ENCODE data around the gene CENPB. TPM values are rescaled to one million over a fixed set of nuclear protein-coding genes. Genes with fewer than 3 reads are reported as not detected.

The CENPB gene
- total RNA-seq, 6 experiments from 2014 or later: 109 to 128 (median 117) TPM

GRCh38 chr20:3767427-3768341, 18.9 kb downstream of the CENPB start, which contains the start of gene ADISSP:
Gene ADISSP (minus strand): TSS chr20:3767753. CDS start chr20:3760100, 7,653 bp downstream.
- H3K4me1 Mint-ChIP-seq (ENCODE audit: low read depth): peaks cover 41% of the 10 kb centered on the region
- peak within 1 kb of the TSS; percentile 92 for H3K4me3 Mint-ChIP-seq
- peak within 1 kb of the TSS; percentile 87 for H3K27ac Mint-ChIP-seq
- no peaks in the 10 kb centered on the region for H3K9me3 Mint-ChIP-seq
- peaks cover 1% of the 10 kb centered on the region; the same call in 1 of the 2 replicates for H3K36me3 Mint-ChIP-seq (ENCODE audit: low read depth)
- H3K27me3 Mint-ChIP-seq (ENCODE audit: insufficient read depth): no peaks in the 10 kb centered on the region
- TF ChIP-seq CTCF (IDR thresholded peaks at IDR 0.05): no peak
- peak; percentile 98 for DNase-seq

DNA sequence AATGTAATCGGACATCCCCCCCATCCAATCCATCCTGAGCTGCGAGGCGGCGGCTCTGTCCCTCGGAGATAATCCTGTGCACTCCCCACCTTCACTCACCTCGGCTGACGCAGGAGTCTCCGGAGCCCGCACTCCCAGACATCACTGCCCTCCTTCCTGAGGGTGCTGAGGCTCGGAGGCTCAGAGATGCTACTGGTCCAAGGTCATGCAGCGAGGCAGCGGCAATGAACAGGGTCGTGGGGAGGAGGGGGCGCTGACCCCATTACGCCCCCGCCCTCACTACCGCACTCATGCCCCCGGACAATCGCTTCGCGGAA, 19.5 kb downstream of the CENPB start:
- H3K36me3 Mint-ChIP-seq (ENCODE audit: low read depth): peaks cover 4% of the 10 kb centered on the region; the same call in 1 of the 2 replicates
- peak overlapping the region; percentile 45; the same call in 1 of the 2 replicates for H3K27ac Mint-ChIP-seq
- no peak for TF ChIP-seq CTCF (IDR thresholded peaks at IDR 0.05)
- H3K27me3 Mint-ChIP-seq (ENCODE audit: insufficient read depth): no peaks in the 10 kb centered on the region
- peaks cover 41% of the 10 kb centered on the region for H3K4me1 Mint-ChIP-seq (ENCODE audit: low read depth)
- DNase-seq: no peak
- no peaks in the 10 kb centered on the region for H3K9me3 Mint-ChIP-seq
- H3K4me3 Mint-ChIP-seq: peak overlapping the region; percentile 92

DNA sequence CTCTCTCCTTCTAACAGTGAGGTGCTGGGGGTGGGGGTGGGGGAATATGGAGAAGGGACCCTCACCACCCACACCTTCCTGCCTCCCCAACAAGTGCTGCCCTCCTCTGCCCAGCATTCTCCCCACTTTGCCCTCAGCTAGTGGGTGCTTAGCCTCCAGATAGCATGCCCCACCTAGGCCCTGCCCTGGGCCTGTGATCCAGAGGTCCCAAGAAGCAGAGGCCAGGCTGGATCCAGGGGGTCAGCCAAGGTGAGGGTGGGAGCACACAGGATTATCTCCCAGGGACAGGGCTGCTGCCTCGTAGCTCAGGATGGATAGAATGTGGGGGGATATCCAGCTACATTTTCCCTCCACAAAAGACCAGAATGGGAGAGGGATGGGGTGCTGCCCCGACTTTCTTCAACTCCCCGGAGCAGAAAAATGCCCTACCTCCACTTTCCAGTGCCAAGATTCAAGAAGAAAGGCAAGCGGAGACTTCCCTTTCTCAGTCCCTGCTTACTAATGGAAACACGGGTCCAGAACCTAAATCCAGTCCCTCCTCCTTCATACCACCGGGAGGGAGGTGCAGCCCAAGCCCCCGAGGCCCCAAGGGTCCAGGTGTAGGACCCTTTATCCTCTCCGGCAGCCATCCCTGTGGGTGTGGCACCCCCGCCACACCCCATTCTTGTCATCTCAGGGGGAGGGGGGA, 20.0 kb downstream of the CENPB start:
- Mint-ChIP-seq H3K36me3 (ENCODE audit: low read depth) (peaks cover 4% of the 10 kb centered on the region; the same call in 1 of the 2 replicates), H3K9me3 (no peaks in the 10 kb centered on the region), H3K27me3 (ENCODE audit: insufficient read depth) (no peaks in the 10 kb centered on the region), H3K4me3 (peak overlapping the region; percentile 92), H3K27ac (peak overlapping the region; percentile 45), H3K4me1 (ENCODE audit: low read depth) (peaks cover 46% of the 10 kb centered on the region)
- no peak for DNase-seq
- TF ChIP-seq CTCF (IDR thresholded peaks at IDR 0.05): no peak

DNA sequence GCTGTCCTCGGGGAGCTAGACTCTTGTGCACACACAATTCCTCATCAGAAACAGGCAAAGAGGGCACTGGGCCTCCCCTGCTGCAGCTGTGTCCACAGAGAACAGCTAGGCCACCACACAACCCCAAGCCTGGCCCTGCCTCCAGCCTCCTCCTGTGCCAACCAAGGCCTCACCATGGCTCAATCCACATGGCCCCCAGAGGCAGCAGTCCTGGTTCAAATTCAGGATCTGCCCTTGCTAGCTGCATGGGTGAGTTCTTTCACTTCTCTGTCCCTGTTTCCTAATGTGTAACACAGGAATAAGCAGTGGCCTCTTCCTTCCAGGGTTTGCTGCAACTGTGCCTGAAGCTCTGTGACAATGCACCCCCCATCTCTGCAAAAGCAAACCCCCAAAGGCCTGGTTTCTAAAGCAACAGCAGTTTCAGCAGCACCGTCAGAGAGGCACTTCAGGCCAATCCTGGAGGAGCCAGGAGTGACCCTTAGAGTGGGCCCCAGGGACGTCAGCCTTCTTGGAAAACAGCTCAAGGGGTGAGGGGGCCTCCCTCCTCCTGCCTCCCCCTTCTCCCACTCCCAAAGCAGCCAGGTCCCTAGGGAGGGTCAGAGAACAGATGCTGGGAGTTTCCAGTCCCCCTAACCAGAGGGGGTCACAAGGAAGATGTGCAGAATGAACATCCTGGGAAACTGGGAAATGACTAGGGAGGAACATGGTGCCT, 21.2 kb downstream of the CENPB start:
- H3K4me3 Mint-ChIP-seq: no peak overlapping the region
- no peak for DNase-seq
- peaks cover 4% of the 10 kb centered on the region; the same call in 1 of the 2 replicates for H3K36me3 Mint-ChIP-seq (ENCODE audit: low read depth)
- H3K9me3 Mint-ChIP-seq: no peaks in the 10 kb centered on the region
- no peak overlapping the region for H3K27ac Mint-ChIP-seq
- TF ChIP-seq CTCF (IDR thresholded peaks at IDR 0.05): no peak
- H3K4me1 Mint-ChIP-seq (ENCODE audit: low read depth): peaks cover 58% of the 10 kb centered on the region
- H3K27me3 Mint-ChIP-seq (ENCODE audit: insufficient read depth): no peaks in the 10 kb centered on the region

DNA sequence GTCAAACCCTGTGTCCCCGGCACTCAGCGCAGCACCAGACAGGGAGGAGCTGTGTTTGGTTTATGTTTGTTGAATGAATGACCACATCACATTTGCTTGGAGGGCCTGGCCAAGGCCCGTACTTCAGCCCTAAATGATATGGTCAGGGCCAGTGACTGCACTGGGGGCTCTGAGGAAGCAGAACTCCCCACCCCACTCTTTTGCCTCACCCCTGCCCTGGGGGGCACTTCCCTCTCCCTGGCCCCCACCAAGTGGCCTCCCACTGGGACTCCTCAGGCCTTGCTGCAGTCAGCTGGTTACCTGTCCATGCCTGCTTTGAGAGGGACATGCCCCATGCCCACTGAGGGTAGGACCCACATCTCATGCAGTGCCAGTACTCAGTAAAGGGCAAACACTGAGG, 21.9 kb downstream of the CENPB start:
- no peak overlapping the region for H3K27ac Mint-ChIP-seq

More for the DNA sequence above, 21.9 kb downstream of the CENPB start:
- H3K9me3 Mint-ChIP-seq: no peaks in the 10 kb centered on the region
- H3K4me3 Mint-ChIP-seq: no peak overlapping the region
- TF ChIP-seq CTCF (IDR thresholded peaks at IDR 0.05): no peak
- no peaks in the 10 kb centered on the region for H3K27me3 Mint-ChIP-seq (ENCODE audit: insufficient read depth)
- no peak for DNase-seq
- H3K4me1 Mint-ChIP-seq (ENCODE audit: low read depth): peaks cover 57% of the 10 kb centered on the region
- peaks cover 4% of the 10 kb centered on the region; the same call in 1 of the 2 replicates for H3K36me3 Mint-ChIP-seq (ENCODE audit: low read depth)

Data from HFFc6 (cell line).